Right lobe of liver (tissue), 6 donors: Measurements from ENCODE around the gene KIAA2012. TPM values are rescaled to one million over a fixed set of nuclear protein-coding genes. Genes with fewer than 3 reads are reported as not detected.

Experiments used
- ATAC-seq, 4 donors: fragments of 200-7000 bp; cut with Tn5 transposase; one replicate each; pipeline ENCODE4 v1.9.1; 2020; ENCODE audit warnings: mild to moderate bottlenecking in 4 of 4, moderate library complexity in 4 of 4
- DNase-seq, 3 donors: peaks; one replicate each; pipeline ENCODE4 v3.0.0-alpha.2; 2020
- H3K27ac ChIP-seq, 3 donors: fragments of 200-600 bp; one replicate each; pipeline ENCODE4 v1.8.0; 2022
- H3K27me3 ChIP-seq, 2 donors: fragments of 200-600 bp; one replicate each; pipeline ENCODE4 v1.8.0; 2022
- H3K36me3 ChIP-seq, 4 donors: fragments of 200-600 bp; sonication (generic) in 1 of 4; one replicate each; pipeline versions ENCODE4 v1.5.1 to v1.8.0; 2017 to 2022; ENCODE audit warnings: control low read depth in 1 of 4
- H3K4me1 ChIP-seq, 4 donors: fragments of 200-600 bp; sonication (generic) in 1 of 4; one replicate each; pipeline versions ENCODE4 v1.5.1 to v1.8.0; 2017 to 2022; ENCODE audit warnings: control low read depth in 1 of 4
- H3K4me3 ChIP-seq, 3 donors: fragments of 200-600 bp; one replicate each; pipeline ENCODE4 v1.8.0; 2022
- H3K9me3 ChIP-seq, 4 donors: fragments of 200-600 bp; sonication (generic) in 1 of 4; one replicate each; pipeline versions ENCODE4 v1.5.1 to v1.8.0; 2017 to 2022; ENCODE audit warnings: control low read depth in 1 of 4
- POLR2A ChIP-seq: fragments of 450-650 bp; IDR thresholded peaks from one replicate; pipeline ENCODE4 v1.6.1; 2017; ENCODE audit warnings: antibody characterized with exemption, mild to moderate bottlenecking
- WGBS: methylation state at CpG from one replicate; pipeline ENCODE4 v1.1.6; 2018; ENCODE audit warnings: low coverage, low lambda C conversion rate; ENCODE audit not compliant: insufficient coverage; ENCODE audit errors: missing lambda C conversion rate; 5-methylcytosine and 5-hydroxymethylcytosine counted together
- intact Hi-C, 2 donors: fragments of 100-400 bp; cut with DNase I; formaldehyde crosslinking; loops; one replicate each; pipeline versions ENCODE4 v1.11.2 to v1.14.1; 2022
- total RNA-seq, 6 experiments: library from RNA; depleted of rRNA in 2 of 6; stranded (reverse); fragments of >200 nt in 2 of 6; fragmentation: NEBNext Ultra II Directional in 3 of 6; extraction: Animal tissue kit (Norgen Biotek cat#: 25700) in 3 of 6; gene quantifications; one replicate each; pipeline versions ENCODE4 v1.1.0 to v1.2.4, GENCODE V29; 2016 to 2023
- TF ChIP-seq, protein P1 (sequence below), 4 donors: fragments of 200-600 bp in 3 of 4; fragments of 450-650 bp in 1 of 4; IDR thresholded peaks; one replicate each; pipeline versions ENCODE4 v1.5.1 to v1.8.0; 2016 to 2022; ENCODE audit warnings: antibody characterized with exemption in 4 of 4, mild to moderate bottlenecking in 2 of 4
- donor health status: DM: no; HTN: yes; CAD: no.
- donor health status: DM: no; HTN: no; CAD: no.
- donor health status: DM: no; HTN: no; CAD: no.
- donor health status: DM: no; HTN: yes; CAD: no.
- donor health status: DM: no; HTN: yes; CAD: no.

The KIAA2012 gene
- total RNA-seq, 6 experiments from 2014 or later, result 0.11 to 0.56 (median 0.43) TPM

DNA sequence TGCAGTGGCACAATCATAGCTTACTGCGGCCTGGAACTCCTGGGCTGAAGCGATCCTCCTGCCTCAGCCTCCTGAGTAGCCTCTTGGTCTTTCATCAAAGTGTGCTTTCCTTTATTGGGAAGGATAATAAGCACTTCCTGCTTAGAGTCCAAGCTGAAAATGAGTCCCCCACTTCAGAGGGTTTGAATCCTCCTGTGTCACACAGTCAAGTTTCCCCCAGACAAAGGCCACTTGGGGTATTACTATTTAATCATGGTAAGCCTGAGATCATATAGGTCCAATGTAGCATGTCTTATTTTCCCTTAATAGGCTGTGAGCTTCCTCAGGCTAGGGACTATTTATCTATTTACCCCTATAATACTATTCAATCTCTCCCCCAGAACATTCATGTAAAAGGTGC lies 11.4 kb upstream of the KIAA2012 start:
- Histone ChIP-seq H3K4me1 (no peaks in the 10 kb centered on the region), H3K27me3 (no peaks in the 10 kb centered on the region), H3K27ac (no peak overlapping the region), H3K36me3 (no peaks in the 10 kb centered on the region), H3K4me3 (no peak overlapping the region), H3K9me3 (no peaks in the 10 kb centered on the region)
- DNase-seq, result no peak
- ATAC-seq, result no peak
- WGBS, result 83% methylated on average over 2 of the region's 2 CpGs
- TF ChIP-seq, protein P1, sequence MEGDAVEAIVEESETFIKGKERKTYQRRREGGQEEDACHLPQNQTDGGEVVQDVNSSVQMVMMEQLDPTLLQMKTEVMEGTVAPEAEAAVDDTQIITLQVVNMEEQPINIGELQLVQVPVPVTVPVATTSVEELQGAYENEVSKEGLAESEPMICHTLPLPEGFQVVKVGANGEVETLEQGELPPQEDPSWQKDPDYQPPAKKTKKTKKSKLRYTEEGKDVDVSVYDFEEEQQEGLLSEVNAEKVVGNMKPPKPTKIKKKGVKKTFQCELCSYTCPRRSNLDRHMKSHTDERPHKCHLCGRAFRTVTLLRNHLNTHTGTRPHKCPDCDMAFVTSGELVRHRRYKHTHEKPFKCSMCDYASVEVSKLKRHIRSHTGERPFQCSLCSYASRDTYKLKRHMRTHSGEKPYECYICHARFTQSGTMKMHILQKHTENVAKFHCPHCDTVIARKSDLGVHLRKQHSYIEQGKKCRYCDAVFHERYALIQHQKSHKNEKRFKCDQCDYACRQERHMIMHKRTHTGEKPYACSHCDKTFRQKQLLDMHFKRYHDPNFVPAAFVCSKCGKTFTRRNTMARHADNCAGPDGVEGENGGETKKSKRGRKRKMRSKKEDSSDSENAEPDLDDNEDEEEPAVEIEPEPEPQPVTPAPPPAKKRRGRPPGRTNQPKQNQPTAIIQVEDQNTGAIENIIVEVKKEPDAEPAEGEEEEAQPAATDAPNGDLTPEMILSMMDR (IDR thresholded peaks at IDR 0.05), result no peak
- TF ChIP-seq POLR2A, result no peak
- intact Hi-C loops, result no loop called here

DNA sequence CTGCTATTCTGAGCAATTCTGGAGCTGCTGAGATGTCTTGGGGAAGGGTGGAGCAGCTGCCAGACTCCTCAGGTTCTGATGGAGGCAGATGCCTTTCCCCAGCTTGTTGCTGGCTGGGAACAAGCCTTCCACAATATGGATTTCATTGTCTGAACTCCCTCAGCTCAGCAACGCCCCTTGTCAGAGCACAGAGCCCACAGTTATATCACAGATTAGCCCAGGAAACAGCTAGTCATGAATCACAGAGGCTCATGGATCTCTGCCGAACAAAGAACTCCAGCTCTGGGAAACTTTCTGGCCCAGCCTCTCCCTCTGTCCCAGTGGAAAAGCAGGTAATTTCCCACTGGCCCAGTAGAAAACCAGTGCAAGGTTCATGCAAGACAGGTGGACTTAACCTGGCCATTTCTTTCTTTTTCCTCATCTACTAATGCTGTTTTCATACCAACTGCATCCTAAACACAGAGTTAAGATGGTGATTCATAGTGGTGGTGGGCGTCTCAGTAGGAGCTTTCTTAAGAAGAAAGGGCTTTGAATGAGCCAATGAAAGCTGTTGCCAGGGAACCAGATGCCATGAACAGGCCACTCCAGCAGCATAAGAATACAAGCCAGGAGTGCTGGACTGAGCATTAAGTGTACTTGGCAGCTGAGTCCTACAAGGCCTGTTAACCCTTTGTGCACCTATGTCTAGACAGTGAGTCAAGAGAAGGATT lies 8.7 kb upstream of the KIAA2012 start:
- H3K4me3 ChIP-seq, result no peak overlapping the region
- H3K27ac ChIP-seq, result no peak overlapping the region
- 64% methylated on average over 1 of the region's 3 CpGs for WGBS
- TF ChIP-seq POLR2A, result no peak
- TF ChIP-seq, protein P1 (IDR thresholded peaks at IDR 0.05), result no peak
- intact Hi-C loops, result no loop called here
- no peaks in the 10 kb centered on the region for H3K27me3 ChIP-seq
- DNase-seq, result no peak
- no peaks in the 10 kb centered on the region for H3K9me3 ChIP-seq
- no peaks in the 10 kb centered on the region for H3K36me3 ChIP-seq
- no peak for ATAC-seq
- no peaks in the 10 kb centered on the region for H3K4me1 ChIP-seq

- intact Hi-C loops, result no loop called here
- ATAC-seq, result no peak
These were observed 8.2 kb upstream of the KIAA2012 start for GRCh38 chr2:202064881-202065230.

GRCh38 chr2:202065876-202066275 lies 7.2 kb upstream of the KIAA2012 start:
- no peak overlapping the region for H3K27ac ChIP-seq
- no peaks in the 10 kb centered on the region for H3K9me3 ChIP-seq
- H3K27me3 ChIP-seq, result no peaks in the 10 kb centered on the region
- TF ChIP-seq POLR2A, result no peak
- TF ChIP-seq, protein P1 (IDR thresholded peaks at IDR 0.05), result no peak
- 91% methylated on average over 3 of the region's 3 CpGs for WGBS
- intact Hi-C loops, result no loop called here
- DNase-seq (no peak), ATAC-seq (no peak)
- no peaks in the 10 kb centered on the region for H3K4me1 ChIP-seq
- no peaks in the 10 kb centered on the region for H3K36me3 ChIP-seq
- no peak overlapping the region for H3K4me3 ChIP-seq

More at GRCh38 chr2:202064881-202065230, 8.2 kb upstream of the KIAA2012 start:
- no peaks in the 10 kb centered on the region for H3K9me3 ChIP-seq
- H3K27ac ChIP-seq, result no peak overlapping the region
- 82% methylated on average over 3 of the region's 3 CpGs for WGBS
- TF ChIP-seq, protein P1 (IDR thresholded peaks at IDR 0.05), result no peak
- no peak for TF ChIP-seq POLR2A
- H3K4me1 ChIP-seq, result no peaks in the 10 kb centered on the region
- no peaks in the 10 kb centered on the region for H3K27me3 ChIP-seq
- H3K4me3 ChIP-seq, result no peak overlapping the region
- no peaks in the 10 kb centered on the region for H3K36me3 ChIP-seq
- DNase-seq, result no peak
